Measurements from ENCODE around the gene C12orf56. TPM values are rescaled to one million over a fixed set of nuclear protein-coding genes. Genes with fewer than 3 reads are reported as not detected.

The C12orf56 gene
- total RNA-seq, 1 donor from 2014 or later, result 1.1 TPM

DNA sequence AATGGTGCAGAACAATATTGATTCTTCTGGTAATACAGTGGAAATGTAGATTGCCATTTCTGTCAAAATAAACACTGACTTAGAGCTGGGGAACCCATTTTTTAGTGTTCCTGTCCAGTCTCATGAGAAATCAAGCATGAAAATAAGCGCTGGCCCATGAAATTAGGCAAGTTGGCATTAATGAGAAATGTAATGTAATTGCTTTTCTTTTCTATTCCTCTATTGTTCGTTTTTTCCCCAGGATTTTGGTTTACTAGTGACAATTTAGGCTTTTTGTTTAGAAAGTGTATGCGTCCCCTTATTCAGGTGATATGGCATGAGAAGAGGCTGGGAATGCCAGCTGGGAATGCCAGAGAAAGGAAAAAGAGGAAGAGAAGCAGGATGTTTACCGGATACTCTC is 104.0 kb downstream of the C12orf56 start:
- Histone ChIP-seq H3K4me3 (ENCODE audit: low read depth, low read length) (no peak overlapping the region), H3K36me3 (ENCODE audit: control insufficient read depth, insufficient read depth, low read length) (no peaks in the 10 kb centered on the region), H3K27me3 (ENCODE audit: control insufficient read depth, insufficient read depth, low read length) (no peaks in the 10 kb centered on the region)
- TF ChIP-seq, protein P1, sequence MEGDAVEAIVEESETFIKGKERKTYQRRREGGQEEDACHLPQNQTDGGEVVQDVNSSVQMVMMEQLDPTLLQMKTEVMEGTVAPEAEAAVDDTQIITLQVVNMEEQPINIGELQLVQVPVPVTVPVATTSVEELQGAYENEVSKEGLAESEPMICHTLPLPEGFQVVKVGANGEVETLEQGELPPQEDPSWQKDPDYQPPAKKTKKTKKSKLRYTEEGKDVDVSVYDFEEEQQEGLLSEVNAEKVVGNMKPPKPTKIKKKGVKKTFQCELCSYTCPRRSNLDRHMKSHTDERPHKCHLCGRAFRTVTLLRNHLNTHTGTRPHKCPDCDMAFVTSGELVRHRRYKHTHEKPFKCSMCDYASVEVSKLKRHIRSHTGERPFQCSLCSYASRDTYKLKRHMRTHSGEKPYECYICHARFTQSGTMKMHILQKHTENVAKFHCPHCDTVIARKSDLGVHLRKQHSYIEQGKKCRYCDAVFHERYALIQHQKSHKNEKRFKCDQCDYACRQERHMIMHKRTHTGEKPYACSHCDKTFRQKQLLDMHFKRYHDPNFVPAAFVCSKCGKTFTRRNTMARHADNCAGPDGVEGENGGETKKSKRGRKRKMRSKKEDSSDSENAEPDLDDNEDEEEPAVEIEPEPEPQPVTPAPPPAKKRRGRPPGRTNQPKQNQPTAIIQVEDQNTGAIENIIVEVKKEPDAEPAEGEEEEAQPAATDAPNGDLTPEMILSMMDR (IDR thresholded peaks at IDR 0.05; ENCODE audit: insufficient read depth, low read length, severe bottlenecking), result no peak
- no peak for FAIRE-seq
- no peak for DNase-seq (ENCODE audit: low read depth)

DNA sequence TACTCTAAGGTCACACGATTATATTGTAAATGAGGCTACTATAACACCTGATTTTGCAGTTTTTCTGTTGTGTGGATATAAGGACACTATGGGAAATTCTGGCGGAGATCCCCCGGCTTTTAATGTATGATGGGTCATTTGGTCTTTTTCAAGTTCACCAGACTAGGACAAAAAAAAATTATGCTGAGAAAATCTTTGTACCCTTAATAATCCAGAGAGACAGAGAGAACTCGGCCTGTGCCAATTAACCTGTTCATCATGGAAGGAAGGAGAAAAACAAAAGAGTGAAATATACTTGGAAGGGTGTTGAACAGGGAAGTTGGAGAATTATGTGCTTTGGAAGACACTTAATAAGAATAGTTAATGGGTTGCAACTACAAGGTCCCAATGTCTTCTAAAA is 106.3 kb downstream of the C12orf56 start:
- FAIRE-seq, result no peak
- Histone ChIP-seq H3K4me3 (ENCODE audit: low read depth, low read length) (no peak overlapping the region), H3K27me3 (ENCODE audit: control insufficient read depth, insufficient read depth, low read length) (no peaks in the 10 kb centered on the region), H3K36me3 (ENCODE audit: control insufficient read depth, insufficient read depth, low read length) (no peaks in the 10 kb centered on the region)
- TF ChIP-seq, protein P1 (IDR thresholded peaks at IDR 0.05; ENCODE audit: insufficient read depth, low read length, severe bottlenecking), result no peak
- no peak for DNase-seq (ENCODE audit: low read depth)

DNA sequence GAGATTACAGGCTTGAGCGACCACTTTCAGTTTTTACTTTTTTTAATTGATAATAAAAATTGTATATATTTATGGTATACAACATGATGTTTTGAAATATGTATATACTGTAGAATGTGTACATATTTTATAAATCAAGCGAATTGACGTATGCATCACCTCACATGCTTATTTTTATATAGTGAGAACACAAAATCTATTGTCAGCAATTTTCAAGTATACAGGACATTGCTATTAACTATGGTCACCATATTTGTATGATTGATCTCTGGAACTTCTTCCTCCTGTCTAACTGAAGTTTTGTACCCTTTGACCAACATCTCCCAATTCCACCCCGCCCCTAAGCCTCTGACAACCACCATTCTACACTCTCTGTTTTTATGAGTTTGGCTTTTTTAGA is 112.1 kb downstream of the C12orf56 start:
- Histone ChIP-seq H3K4me3 (ENCODE audit: low read depth, low read length) (no peak overlapping the region), H3K36me3 (ENCODE audit: control insufficient read depth, insufficient read depth, low read length) (no peaks in the 10 kb centered on the region), H3K27me3 (ENCODE audit: control insufficient read depth, insufficient read depth, low read length) (no peaks in the 10 kb centered on the region)
- TF ChIP-seq, protein P1 (IDR thresholded peaks at IDR 0.05; ENCODE audit: insufficient read depth, low read length, severe bottlenecking), result no peak
- FAIRE-seq (no peak), DNase-seq (ENCODE audit: low read depth) (no peak)

DNA sequence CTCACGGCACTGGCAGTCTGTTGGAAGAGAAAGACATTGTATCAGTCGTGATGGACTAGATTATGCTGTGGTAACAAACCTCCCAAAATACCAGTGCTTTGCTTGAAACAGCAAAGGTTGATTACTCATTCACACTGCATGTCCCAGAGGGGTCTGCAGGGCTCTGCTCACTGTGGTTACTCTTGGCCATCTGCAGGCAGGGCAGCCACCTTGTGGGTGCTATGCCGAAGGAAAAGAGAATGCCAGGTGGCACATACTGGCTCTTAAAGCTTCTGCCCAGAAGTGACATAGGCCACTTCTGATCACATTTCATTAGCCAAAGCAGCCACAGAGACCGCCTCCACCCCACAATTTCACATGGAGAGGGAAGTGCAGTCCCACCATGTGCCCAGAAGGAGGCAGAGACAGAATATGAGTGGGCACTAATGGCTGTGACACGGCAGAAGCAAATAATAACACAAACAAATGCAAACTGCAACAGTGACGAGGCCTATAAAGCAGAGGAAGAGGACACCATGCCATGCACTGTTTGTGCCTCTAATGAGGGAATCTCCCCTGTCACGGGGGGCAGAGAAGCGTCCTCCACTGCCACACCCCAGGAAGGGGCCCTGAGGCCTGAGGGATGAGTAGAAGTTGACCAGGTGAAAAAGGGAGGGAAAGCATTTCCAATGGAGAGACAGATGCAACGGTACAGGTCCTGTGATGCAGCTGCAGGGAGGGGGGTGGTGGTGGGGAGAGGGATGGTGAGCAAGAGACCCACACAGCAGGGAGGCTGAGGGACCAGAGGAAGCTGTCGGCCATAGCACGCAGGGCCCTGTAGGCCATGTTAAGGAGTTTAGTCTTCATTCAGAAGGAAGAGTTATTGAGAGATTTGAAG is 116.8 kb downstream of the C12orf56 start:
- no peaks in the 10 kb centered on the region for H3K36me3 ChIP-seq (ENCODE audit: control insufficient read depth, insufficient read depth, low read length)
- peak; percentile 7 for FAIRE-seq
- no peak overlapping the region for H3K4me3 ChIP-seq (ENCODE audit: low read depth, low read length)
- DNase-seq (ENCODE audit: low read depth), result peak; percentile 38
- no peaks in the 10 kb centered on the region for H3K27me3 ChIP-seq (ENCODE audit: control insufficient read depth, insufficient read depth, low read length)
- TF ChIP-seq, protein P1 (IDR thresholded peaks at IDR 0.05; ENCODE audit: insufficient read depth, low read length, severe bottlenecking), result peak; percentile 75

DNA sequence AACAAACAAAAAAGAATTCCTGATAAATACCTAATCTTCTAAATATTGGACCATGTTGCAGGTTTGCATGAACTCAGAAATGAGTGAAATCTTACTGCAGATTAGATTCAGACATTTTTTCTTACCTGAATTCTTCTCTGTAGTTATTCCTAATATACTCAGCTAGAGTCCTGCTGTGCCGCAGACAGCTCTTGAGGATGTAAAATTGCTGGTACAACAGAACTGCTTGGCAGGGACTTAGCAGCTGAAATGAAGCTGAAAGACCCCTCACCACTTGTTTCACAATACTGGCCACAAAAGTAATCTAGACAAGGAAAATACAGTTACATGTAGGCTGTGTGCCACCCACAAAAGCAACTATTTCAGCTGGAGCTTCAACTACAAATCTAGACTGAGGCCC is 120.1 kb downstream of the C12orf56 start:
- FAIRE-seq, result no peak

More for the DNA sequence above, 120.1 kb downstream of the C12orf56 start:
- DNase-seq (ENCODE audit: low read depth), result no peak
- Histone ChIP-seq H3K27me3 (ENCODE audit: control insufficient read depth, insufficient read depth, low read length) (no peaks in the 10 kb centered on the region), H3K36me3 (ENCODE audit: control insufficient read depth, insufficient read depth, low read length) (no peaks in the 10 kb centered on the region), H3K4me3 (ENCODE audit: low read depth, low read length) (no peak overlapping the region)
- TF ChIP-seq, protein P1 (IDR thresholded peaks at IDR 0.05; ENCODE audit: insufficient read depth, low read length, severe bottlenecking), result no peak

All from bronchial epithelial cell (primary cell).